ENCODE data around the gene CDC20. TPM values are rescaled to one million over a fixed set of nuclear protein-coding genes. Genes with fewer than 3 reads are reported as not detected.

The CDC20 gene
- total and polyA plus RNA-seq, 2 experiments from 2014 or later = 207 to 252 TPM

DNA sequence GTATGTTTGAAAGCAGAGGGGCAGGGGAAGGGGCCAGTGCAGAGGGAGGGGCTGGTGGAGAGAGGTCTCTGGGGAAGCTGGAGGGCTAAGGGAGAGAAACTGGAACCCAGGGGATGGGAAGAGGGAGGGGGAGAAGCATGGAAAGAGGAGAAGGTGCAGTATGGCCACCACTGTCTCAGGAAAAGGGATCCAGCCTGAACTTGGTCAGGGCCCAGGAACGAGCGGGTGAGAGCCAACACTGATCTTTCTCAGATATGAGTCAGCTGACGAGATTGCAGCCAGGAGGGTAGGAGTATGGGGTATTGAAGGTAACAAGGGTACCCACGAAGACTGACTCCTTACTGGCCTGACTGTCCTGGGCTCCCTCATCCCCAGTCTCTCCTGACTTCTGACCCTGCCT lies 40.0 kb upstream of the CDC20 start:
- Histone ChIP-seq H3K79me2 (replicated peaks; ENCODE audit: insufficient read depth) (no peaks in the 10 kb centered on the region), H3K4me2 (no peak overlapping the region), H3K4me1 (ENCODE audit: insufficient read depth) (no peaks in the 10 kb centered on the region), H4K20me1 (replicated peaks; ENCODE audit: insufficient read depth) (no peaks in the 10 kb centered on the region), H3K36me3 (ENCODE audit: insufficient read depth) (no peaks in the 10 kb centered on the region), H3K9me2 (ENCODE audit: insufficient read depth) (no peaks in the 10 kb centered on the region), H3F3A (replicated peaks; ENCODE audit: low read depth) (no peaks in the 10 kb centered on the region), H3K27ac (ENCODE audit: low read depth) (no peak overlapping the region), H2AFZ (no peak overlapping the region), H3K4me3 (no peak overlapping the region), H3K27me3 (ENCODE audit: insufficient read depth) (no peaks in the 10 kb centered on the region)
- Mint-ChIP-seq H3K9me3 (no peaks in the 10 kb centered on the region), H3K4me1 (peaks cover 7% of the 10 kb centered on the region; the same call in 2 of the 3 replicates), H3K36me3 (ENCODE audit: low read depth) (no peaks in the 10 kb centered on the region), H3K4me3 (no peak overlapping the region), H3K27ac (no peak overlapping the region), H3K27me3 (ENCODE audit: insufficient read depth, low read depth, poor library complexity) (peaks cover 14% of the 10 kb centered on the region)
- DNase-seq (ENCODE audit: low spot score) = no peak
- ATAC-seq = no peak
- TF ChIP-seq CREB1 (CRISPR knock-in tag; IDR thresholded peaks at IDR 0.05; ENCODE audit: low read depth) (no peak), EZH2 (IDR thresholded peaks at IDR 0.05; ENCODE audit: low read depth, unreplicated experiment) (no peak), EZH2phosphoT487 (IDR thresholded peaks at IDR 0.05; ENCODE audit: unreplicated experiment) (no peak), JUNB (IDR thresholded peaks at IDR 0.05; ENCODE audit: unreplicated experiment) (no peak), POLR2AphosphoS5 (IDR thresholded peaks at IDR 0.05; ENCODE audit: low read depth) (no peak), STAT1 (IDR thresholded peaks at IDR 0.05; ENCODE audit: unreplicated experiment) (no peak), ZNF114 (CRISPR knock-in tag; IDR thresholded peaks at IDR 0.05) (no peak), NANOG (IDR thresholded peaks at IDR 0.05; ENCODE audit: borderline replicate concordance) (no peak), ZNF331 (CRISPR knock-in tag; IDR thresholded peaks at IDR 0.05; ENCODE audit: low read depth) (no peak)
- TF ChIP-seq, protein P1, sequence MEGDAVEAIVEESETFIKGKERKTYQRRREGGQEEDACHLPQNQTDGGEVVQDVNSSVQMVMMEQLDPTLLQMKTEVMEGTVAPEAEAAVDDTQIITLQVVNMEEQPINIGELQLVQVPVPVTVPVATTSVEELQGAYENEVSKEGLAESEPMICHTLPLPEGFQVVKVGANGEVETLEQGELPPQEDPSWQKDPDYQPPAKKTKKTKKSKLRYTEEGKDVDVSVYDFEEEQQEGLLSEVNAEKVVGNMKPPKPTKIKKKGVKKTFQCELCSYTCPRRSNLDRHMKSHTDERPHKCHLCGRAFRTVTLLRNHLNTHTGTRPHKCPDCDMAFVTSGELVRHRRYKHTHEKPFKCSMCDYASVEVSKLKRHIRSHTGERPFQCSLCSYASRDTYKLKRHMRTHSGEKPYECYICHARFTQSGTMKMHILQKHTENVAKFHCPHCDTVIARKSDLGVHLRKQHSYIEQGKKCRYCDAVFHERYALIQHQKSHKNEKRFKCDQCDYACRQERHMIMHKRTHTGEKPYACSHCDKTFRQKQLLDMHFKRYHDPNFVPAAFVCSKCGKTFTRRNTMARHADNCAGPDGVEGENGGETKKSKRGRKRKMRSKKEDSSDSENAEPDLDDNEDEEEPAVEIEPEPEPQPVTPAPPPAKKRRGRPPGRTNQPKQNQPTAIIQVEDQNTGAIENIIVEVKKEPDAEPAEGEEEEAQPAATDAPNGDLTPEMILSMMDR (conservative IDR thresholded peaks at IDR 0.05; ENCODE audit: low read depth in 2 of 2) = no peak
- TF ChIP-seq, protein P2, sequence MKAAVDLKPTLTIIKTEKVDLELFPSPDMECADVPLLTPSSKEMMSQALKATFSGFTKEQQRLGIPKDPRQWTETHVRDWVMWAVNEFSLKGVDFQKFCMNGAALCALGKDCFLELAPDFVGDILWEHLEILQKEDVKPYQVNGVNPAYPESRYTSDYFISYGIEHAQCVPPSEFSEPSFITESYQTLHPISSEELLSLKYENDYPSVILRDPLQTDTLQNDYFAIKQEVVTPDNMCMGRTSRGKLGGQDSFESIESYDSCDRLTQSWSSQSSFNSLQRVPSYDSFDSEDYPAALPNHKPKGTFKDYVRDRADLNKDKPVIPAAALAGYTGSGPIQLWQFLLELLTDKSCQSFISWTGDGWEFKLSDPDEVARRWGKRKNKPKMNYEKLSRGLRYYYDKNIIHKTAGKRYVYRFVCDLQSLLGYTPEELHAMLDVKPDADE (IDR thresholded peaks at IDR 0.05) = no peak
- TF ChIP-seq, protein P3, sequence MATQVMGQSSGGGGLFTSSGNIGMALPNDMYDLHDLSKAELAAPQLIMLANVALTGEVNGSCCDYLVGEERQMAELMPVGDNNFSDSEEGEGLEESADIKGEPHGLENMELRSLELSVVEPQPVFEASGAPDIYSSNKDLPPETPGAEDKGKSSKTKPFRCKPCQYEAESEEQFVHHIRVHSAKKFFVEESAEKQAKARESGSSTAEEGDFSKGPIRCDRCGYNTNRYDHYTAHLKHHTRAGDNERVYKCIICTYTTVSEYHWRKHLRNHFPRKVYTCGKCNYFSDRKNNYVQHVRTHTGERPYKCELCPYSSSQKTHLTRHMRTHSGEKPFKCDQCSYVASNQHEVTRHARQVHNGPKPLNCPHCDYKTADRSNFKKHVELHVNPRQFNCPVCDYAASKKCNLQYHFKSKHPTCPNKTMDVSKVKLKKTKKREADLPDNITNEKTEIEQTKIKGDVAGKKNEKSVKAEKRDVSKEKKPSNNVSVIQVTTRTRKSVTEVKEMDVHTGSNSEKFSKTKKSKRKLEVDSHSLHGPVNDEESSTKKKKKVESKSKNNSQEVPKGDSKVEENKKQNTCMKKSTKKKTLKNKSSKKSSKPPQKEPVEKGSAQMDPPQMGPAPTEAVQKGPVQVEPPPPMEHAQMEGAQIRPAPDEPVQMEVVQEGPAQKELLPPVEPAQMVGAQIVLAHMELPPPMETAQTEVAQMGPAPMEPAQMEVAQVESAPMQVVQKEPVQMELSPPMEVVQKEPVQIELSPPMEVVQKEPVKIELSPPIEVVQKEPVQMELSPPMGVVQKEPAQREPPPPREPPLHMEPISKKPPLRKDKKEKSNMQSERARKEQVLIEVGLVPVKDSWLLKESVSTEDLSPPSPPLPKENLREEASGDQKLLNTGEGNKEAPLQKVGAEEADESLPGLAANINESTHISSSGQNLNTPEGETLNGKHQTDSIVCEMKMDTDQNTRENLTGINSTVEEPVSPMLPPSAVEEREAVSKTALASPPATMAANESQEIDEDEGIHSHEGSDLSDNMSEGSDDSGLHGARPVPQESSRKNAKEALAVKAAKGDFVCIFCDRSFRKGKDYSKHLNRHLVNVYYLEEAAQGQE (IDR thresholded peaks at IDR 0.05; ENCODE audit: unreplicated experiment) = no peak
- TF ChIP-seq, protein P4, sequence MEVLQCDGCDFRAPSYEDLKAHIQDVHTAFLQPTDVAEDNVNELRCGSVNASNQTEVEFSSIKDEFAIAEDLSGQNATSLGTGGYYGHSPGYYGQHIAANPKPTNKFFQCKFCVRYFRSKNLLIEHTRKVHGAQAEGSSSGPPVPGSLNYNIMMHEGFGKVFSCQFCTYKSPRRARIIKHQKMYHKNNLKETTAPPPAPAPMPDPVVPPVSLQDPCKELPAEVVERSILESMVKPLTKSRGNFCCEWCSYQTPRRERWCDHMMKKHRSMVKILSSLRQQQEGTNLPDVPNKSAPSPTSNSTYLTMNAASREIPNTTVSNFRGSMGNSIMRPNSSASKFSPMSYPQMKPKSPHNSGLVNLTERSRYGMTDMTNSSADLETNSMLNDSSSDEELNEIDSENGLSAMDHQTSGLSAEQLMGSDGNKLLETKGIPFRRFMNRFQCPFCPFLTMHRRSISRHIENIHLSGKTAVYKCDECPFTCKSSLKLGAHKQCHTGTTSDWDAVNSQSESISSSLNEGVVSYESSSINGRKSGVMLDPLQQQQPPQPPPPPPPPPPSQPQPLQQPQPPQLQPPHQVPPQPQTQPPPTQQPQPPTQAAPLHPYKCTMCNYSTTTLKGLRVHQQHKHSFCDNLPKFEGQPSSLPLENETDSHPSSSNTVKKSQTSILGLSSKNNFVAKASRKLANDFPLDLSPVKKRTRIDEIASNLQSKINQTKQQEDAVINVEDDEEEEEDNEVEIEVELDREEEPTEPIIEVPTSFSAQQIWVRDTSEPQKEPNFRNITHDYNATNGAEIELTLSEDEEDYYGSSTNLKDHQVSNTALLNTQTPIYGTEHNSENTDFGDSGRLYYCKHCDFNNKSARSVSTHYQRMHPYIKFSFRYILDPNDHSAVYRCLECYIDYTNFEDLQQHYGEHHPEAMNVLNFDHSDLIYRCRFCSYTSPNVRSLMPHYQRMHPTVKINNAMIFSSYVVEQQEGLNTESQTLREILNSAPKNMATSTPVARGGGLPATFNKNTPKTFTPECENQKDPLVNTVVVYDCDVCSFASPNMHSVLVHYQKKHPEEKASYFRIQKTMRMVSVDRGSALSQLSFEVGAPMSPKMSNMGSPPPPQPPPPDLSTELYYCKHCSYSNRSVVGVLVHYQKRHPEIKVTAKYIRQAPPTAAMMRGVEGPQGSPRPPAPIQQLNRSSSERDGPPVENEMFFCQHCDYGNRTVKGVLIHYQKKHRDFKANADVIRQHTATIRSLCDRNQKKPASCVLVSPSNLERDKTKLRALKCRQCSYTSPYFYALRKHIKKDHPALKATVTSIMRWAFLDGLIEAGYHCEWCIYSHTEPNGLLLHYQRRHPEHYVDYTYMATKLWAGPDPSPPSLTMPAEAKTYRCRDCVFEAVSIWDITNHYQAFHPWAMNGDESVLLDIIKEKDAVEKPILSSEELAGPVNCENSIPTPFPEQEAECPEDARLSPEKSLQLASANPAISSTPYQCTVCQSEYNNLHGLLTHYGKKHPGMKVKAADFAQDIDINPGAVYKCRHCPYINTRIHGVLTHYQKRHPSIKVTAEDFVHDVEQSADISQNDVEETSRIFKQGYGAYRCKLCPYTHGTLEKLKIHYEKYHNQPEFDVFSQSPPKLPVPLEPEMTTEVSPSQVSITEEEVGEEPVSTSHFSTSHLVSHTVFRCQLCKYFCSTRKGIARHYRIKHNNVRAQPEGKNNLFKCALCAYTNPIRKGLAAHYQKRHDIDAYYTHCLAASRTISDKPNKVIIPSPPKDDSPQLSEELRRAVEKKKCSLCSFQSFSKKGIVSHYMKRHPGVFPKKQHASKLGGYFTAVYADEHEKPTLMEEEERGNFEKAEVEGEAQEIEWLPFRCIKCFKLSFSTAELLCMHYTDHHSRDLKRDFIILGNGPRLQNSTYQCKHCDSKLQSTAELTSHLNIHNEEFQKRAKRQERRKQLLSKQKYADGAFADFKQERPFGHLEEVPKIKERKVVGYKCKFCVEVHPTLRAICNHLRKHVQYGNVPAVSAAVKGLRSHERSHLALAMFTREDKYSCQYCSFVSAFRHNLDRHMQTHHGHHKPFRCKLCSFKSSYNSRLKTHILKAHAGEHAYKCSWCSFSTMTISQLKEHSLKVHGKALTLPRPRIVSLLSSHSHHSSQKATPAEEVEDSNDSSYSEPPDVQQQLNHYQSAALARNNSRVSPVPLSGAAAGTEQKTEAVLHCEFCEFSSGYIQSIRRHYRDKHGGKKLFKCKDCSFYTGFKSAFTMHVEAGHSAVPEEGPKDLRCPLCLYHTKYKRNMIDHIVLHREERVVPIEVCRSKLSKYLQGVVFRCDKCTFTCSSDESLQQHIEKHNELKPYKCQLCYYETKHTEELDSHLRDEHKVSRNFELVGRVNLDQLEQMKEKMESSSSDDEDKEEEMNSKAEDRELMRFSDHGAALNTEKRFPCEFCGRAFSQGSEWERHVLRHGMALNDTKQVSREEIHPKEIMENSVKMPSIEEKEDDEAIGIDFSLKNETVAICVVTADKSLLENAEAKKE (CRISPR knock-in tag; IDR thresholded peaks at IDR 0.05) = no peak

Measured in GM23338 (cell line).